Fibroblast of lung (primary cell): ENCODE data around the gene MVP. TPM values are rescaled to one million over a fixed set of nuclear protein-coding genes. Genes with fewer than 3 reads are reported as not detected.
A peak's percentile ranks its signal among the peaks of the same experiment; 100 is the strongest.

Experiments used
- DNase-seq, 2 donors: peaks; one replicate each; pipeline versions ENCODE4 v3.0.0 to v3.0.0-alpha.2; 2010; ENCODE audit warnings: low read depth in 2 of 2
- H2AFZ ChIP-seq: 2 replicates; pipeline ENCODE4 v1.5.1; 2012; ENCODE audit warnings: low read length, control low read depth, inconsistent platforms
- H3K27ac ChIP-seq: 2 replicates; pipeline ENCODE4 v1.5.1; 2011; ENCODE audit warnings: low read length, control low read depth; ENCODE audit not compliant: insufficient read depth
- H3K27me3 ChIP-seq: 2 replicates; pipeline ENCODE4 v1.5.1; 2011; ENCODE audit warnings: mild to moderate bottlenecking, low read length; ENCODE audit not compliant: control insufficient read depth, insufficient read depth
- H3K36me3 ChIP-seq: 2 replicates; pipeline ENCODE4 v1.5.1; 2011; ENCODE audit warnings: low read length; ENCODE audit not compliant: control insufficient read depth, insufficient read depth
- H3K4me1 ChIP-seq: 2 replicates; pipeline ENCODE4 v1.5.1; 2011; ENCODE audit warnings: low read length; ENCODE audit not compliant: control insufficient read depth, insufficient read depth; ENCODE audit errors: extremely low read depth
- H3K4me2 ChIP-seq: 2 replicates; pipeline ENCODE4 v1.5.1; 2011; ENCODE audit warnings: low read length, control low read depth; ENCODE audit not compliant: insufficient read depth; ENCODE audit errors: extremely low read depth
- H3K4me3 ChIP-seq, 4 experiments: fragments of 200-600 bp in 1 of 4; sonication (generic) in 1 of 4; replicated peaks in 1 of 4; 2 replicates each; pipeline ENCODE4 v1.5.1; 2011 to 2016; ENCODE audit warnings: low read length in 4 of 4, low read depth in 3 of 4, mild to moderate bottlenecking in 3 of 4, control low read depth in 2 of 4, inconsistent platforms in 1 of 4, mixed read lengths in 1 of 4; ENCODE audit not compliant: insufficient read depth in 1 of 4; ENCODE audit errors: control extremely low read depth in 1 of 4
- H3K79me2 ChIP-seq: 2 replicates; pipeline ENCODE4 v1.5.1; 2012; ENCODE audit warnings: mild to moderate bottlenecking, low read length, inconsistent platforms; ENCODE audit not compliant: control insufficient read depth, insufficient read depth
- H3K9ac ChIP-seq: 2 replicates; pipeline ENCODE4 v1.5.1; 2011; ENCODE audit warnings: mild to moderate bottlenecking, low read length, control low read depth; ENCODE audit not compliant: insufficient read depth
- H3K9me3 ChIP-seq: 2 replicates; pipeline ENCODE4 v1.5.1; 2012; ENCODE audit warnings: low read depth, low read length; ENCODE audit not compliant: control insufficient read depth, insufficient read depth
- H4K20me1 ChIP-seq: 2 replicates; pipeline ENCODE4 v1.5.1; 2011; ENCODE audit warnings: low read length; ENCODE audit not compliant: control insufficient read depth, insufficient read depth; ENCODE audit errors: extremely low read depth
- EZH2 ChIP-seq: IDR thresholded peaks from 2 replicates; pipeline ENCODE4 v1.5.1; 2012; ENCODE audit warnings: low read length, control low read depth, mild to moderate bottlenecking; ENCODE audit errors: missing control alignments
- polyA plus RNA-seq, 2 donors: library from polyadenylated mRNA; depleted of rRNA in 1 of 2; stranded (reverse) in 1 of 2; unstranded in 1 of 2; fragments of >200 nt; gene quantifications; 2 replicates each; pipeline ENCODE4 v1.2.1, GENCODE V29; 2011 to 2012; ENCODE audit warnings: missing spikeins in 1 of 2
- total RNA-seq: library from RNA; depleted of rRNA; stranded (reverse); fragments of >200 nt; gene quantifications from 2 replicates; pipeline ENCODE4 v1.2.1, GENCODE V29; 2014
- TF ChIP-seq, protein P1 (sequence below), 2 donors: IDR thresholded peaks in 1 of 2; conservative IDR thresholded peaks in 1 of 2; 1 replicate in 1 of 2; 2 replicates in 1 of 2; pipeline ENCODE4 v1.5.1; 2011 to 2012; ENCODE audit warnings: low read length in 2 of 2, control low read depth in 1 of 2, inconsistent platforms in 1 of 2, low read depth in 1 of 2, mild to moderate bottlenecking in 1 of 2

The MVP gene
- total and polyA plus RNA-seq, 2 donors (not counting 1 experiment from before 2014, with no cell fraction given): 208 to 518 TPM

DNA sequence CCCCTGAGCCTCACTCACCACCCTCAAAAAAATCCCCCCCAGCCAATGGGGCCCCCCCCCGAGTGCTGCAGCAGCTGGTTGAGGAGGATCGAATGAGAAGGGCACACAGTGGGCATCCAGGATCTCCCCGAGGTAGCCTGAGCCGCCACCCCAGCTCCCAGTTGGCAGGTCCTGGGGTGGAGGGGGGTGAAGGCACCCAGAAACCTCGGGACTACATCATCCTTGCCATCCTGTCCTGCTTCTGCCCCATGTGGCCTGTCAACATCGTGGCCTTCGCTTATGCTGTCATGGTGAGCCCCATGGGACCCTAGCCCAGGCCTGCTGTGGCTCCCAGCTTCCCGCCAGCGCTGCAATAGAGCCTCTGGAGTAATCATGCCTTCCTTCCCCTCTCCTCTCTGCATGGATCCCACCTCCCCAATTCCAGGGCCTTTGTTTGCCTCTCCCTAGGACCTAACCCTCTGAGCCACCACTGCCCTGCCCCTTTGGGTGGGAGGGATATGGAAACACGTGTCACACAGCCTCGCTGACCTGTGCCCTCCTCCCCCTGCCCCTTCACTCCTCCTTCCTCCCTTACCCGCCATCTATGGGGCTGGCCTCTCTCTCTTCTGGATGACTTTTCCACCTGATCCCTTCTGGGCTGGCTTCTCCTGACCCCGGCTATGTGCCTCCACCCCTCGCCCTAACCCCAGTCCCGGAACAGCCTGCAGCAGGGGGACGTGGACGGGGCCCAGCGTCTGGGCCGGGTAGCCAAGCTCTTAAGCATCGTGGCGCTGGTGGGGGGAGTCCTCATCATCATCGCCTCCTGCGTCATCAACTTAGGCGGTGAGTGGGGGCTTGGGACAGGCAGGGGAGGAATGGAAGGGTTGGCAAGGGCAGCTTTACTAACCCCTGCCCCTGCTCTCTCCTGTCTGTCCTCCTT lies 6.4 kb upstream of the MVP start:
- H3K4me3 ChIP-seq: peak overlapping the region in 1 of 4 experiments; percentile 77
- peaks cover 43% of the 10 kb centered on the region for H3K4me1 ChIP-seq
- TF ChIP-seq, protein P1, sequence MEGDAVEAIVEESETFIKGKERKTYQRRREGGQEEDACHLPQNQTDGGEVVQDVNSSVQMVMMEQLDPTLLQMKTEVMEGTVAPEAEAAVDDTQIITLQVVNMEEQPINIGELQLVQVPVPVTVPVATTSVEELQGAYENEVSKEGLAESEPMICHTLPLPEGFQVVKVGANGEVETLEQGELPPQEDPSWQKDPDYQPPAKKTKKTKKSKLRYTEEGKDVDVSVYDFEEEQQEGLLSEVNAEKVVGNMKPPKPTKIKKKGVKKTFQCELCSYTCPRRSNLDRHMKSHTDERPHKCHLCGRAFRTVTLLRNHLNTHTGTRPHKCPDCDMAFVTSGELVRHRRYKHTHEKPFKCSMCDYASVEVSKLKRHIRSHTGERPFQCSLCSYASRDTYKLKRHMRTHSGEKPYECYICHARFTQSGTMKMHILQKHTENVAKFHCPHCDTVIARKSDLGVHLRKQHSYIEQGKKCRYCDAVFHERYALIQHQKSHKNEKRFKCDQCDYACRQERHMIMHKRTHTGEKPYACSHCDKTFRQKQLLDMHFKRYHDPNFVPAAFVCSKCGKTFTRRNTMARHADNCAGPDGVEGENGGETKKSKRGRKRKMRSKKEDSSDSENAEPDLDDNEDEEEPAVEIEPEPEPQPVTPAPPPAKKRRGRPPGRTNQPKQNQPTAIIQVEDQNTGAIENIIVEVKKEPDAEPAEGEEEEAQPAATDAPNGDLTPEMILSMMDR (conservative IDR thresholded peaks at IDR 0.05 in 1 of 2, IDR thresholded peaks at IDR 0.05 in 1 of 2; ENCODE audit: low read depth in 1 of 2, low read length in 2 of 2): no peak

GRCh38 chr16:29814592-29814991 lies 5.7 kb upstream of the MVP start:
- peaks cover 39% of the 10 kb centered on the region for H3K4me1 ChIP-seq
- no peaks in the 10 kb centered on the region for H3K9me3 ChIP-seq
- H4K20me1 ChIP-seq: no peaks in the 10 kb centered on the region
- H3K27me3 ChIP-seq: no peaks in the 10 kb centered on the region
- no peak overlapping the region for H3K9ac ChIP-seq
- no peak for DNase-seq
- TF ChIP-seq EZH2: no peak
- TF ChIP-seq, protein P1 (conservative IDR thresholded peaks at IDR 0.05 in 1 of 2, IDR thresholded peaks at IDR 0.05 in 1 of 2; ENCODE audit: low read depth in 1 of 2, low read length in 2 of 2): no peak
- peaks cover 35% of the 10 kb centered on the region for H3K79me2 ChIP-seq
- peaks cover 8% of the 10 kb centered on the region for H3K36me3 ChIP-seq
- H2AFZ ChIP-seq: no peak overlapping the region
- H3K27ac ChIP-seq: no peak overlapping the region
- H3K4me3 ChIP-seq: peak overlapping the region in 2 of 4 experiments; percentile 82 to 89
- peak overlapping the region; percentile 95 for H3K4me2 ChIP-seq

More for the DNA sequence above, 6.4 kb upstream of the MVP start:
- Histone ChIP-seq H3K9me3 (no peaks in the 10 kb centered on the region), H3K9ac (no peak overlapping the region), H3K4me2 (peak overlapping the region; percentile 95), H4K20me1 (no peaks in the 10 kb centered on the region), H3K27ac (no peak overlapping the region), H3K27me3 (no peaks in the 10 kb centered on the region), H3K79me2 (peaks cover 35% of the 10 kb centered on the region), H2AFZ (no peak overlapping the region), H3K36me3 (peaks cover 11% of the 10 kb centered on the region)
- DNase-seq: no peak

DNA sequence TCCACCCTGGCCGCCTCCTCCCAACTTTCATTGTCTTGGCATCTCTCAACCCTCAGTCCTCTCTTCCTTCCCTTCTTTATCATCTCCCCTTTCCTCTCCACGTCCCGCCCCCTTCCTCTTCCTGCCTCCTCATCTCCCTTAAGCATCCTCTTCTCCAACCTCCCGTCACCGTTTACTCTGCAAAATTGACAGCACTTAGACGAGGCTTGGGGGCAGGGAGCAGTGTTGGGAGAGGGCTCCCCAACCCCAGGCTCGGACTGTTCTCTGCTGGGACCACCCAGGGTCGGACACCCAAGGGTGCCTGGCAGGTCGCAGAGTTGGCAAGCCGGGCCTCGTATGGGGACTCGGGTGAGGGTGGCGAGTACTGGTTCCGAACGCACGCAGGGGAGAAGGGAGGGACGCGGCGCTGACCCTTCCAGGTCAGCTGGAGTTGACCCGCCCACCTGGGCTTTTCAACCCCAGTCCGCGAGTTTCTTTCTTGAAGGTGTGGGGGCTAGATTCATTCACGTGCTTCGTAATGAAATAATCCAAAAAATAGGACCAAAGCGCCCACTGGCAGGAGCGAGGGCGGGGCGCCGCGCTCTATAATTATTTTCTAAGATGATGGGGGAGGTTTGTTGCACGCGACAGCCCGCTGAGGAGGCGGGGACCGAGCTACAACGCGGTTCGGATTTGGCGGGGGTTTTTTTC lies 5.1 kb upstream of the MVP start:
- Histone ChIP-seq H3K4me1 (peaks cover 40% of the 10 kb centered on the region), H3K36me3 (peaks cover 8% of the 10 kb centered on the region), H3K27ac (peak overlapping the region; percentile 94), H3K27me3 (no peaks in the 10 kb centered on the region), H4K20me1 (no peaks in the 10 kb centered on the region), H3K4me3 (peak overlapping the region; percentile 73 to 89 (median 84)), H3K9me3 (no peaks in the 10 kb centered on the region), H3K79me2 (peaks cover 38% of the 10 kb centered on the region), H3K4me2 (peak overlapping the region; percentile 95), H3K9ac (no peak overlapping the region), H2AFZ (peak overlapping the region; percentile 35)
- no peak for DNase-seq
- no peak for TF ChIP-seq EZH2
- TF ChIP-seq, protein P1 (conservative IDR thresholded peaks at IDR 0.05 in 1 of 2, IDR thresholded peaks at IDR 0.05 in 1 of 2; ENCODE audit: low read depth in 1 of 2, low read length in 2 of 2): no peak
